ENCODE results near the gene PCDH9. TPM values are rescaled to one million over a fixed set of nuclear protein-coding genes. Genes with fewer than 3 reads are reported as not detected.

The PCDH9 gene
- total and polyA plus RNA-seq, 2 of the 4 experiments (the other 2 are of a cell fraction) = 2.2 to 10.2 TPM

DNA sequence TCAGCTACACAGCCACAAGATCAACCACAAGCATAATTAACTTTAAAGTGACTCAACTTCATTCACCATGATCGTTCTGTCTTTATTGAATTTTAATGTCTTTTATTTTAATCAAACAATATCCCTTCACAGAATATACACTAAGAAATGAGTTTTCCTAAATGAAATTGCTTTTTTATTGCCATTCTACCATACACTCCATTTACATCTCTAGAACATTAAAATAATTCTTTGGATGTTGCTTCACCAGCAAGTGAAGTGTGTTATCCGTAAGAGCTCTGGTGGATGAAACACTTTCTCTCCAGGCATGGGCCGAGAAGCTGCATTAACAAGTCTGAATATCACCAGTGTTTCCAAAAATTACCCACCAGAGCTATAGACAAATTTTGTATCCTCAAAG lies 789.2 kb downstream of the PCDH9 start:
- dilution Hi-C loops (cut with HindIII; ENCODE audit: low sequenced_read_pairs, unreplicated experiment) = no loop called here
- H4K91ac ChIP-seq (ENCODE audit: insufficient read depth, low read depth, low read length) = no peak overlapping the region
- no CpG with 5 or more reads among the region's 3 CpGs for WGBS, 2 experiments (ENCODE audit: extremely low coverage in 2 of 2, insufficient read length in 1 of 2)
- no peak overlapping the region for H2BK15ac ChIP-seq (ENCODE audit: low read depth, low read length)
- no peak overlapping the region for H3K4me2 ChIP-seq (ENCODE audit: low read depth, low read length)
- H3K18ac ChIP-seq (ENCODE audit: low read depth, low read length) = no peak overlapping the region
- in situ Hi-C loops (cut with MboI; ENCODE audit: low sequenced_read_pairs) = no loop called here
- no peaks in the 10 kb centered on the region for H3K4me1 ChIP-seq (ENCODE audit: control insufficient read depth, insufficient read depth, low read length)
- H3K79me1 ChIP-seq (ENCODE audit: low read depth in 1 of 2, low read length in 2 of 2) = no peaks in the 10 kb centered on the region
- no peaks in the 10 kb centered on the region for H4K20me1 ChIP-seq (ENCODE audit: insufficient read depth, low read length)
- no peak overlapping the region for H2AFZ ChIP-seq (replicated peaks; ENCODE audit: low read length, poor library complexity)
- H3K23ac ChIP-seq (ENCODE audit: low read depth, low read length) = no peak overlapping the region
- no peak overlapping the region for H3K4me3 ChIP-seq (ENCODE audit: insufficient read depth, low read depth, low read length)
- H3K56ac ChIP-seq (ENCODE audit: extremely low read depth, insufficient read depth, low read length) = no peak overlapping the region
- no peak overlapping the region for H3K4ac ChIP-seq (ENCODE audit: low read depth, low read length)
- BruUV-seq (replicated peaks) = no TSS peak
- intact Hi-C loops (cut with micrococcal nuclease) = no loop called here
- no peak overlapping the region for H3K27ac ChIP-seq (ENCODE audit: insufficient read depth, low read length)
- H3K9me3 ChIP-seq (ENCODE audit: control insufficient read depth, insufficient read depth, low read length) = no peaks in the 10 kb centered on the region
- H3K36me3 ChIP-seq (ENCODE audit: control insufficient read depth, insufficient read depth, low read length) = no peaks in the 10 kb centered on the region
- H2BK20ac ChIP-seq (ENCODE audit: low read depth, low read length) = no peak overlapping the region
- H3K9me1 ChIP-seq (ENCODE audit: insufficient read depth, low read length) = no peaks in the 10 kb centered on the region
- H3K14ac ChIP-seq (replicated peaks; ENCODE audit: low read depth, low read length) = no peak overlapping the region
- no peak overlapping the region for H2AK9ac ChIP-seq (replicated peaks; ENCODE audit: low read depth, low read length, poor library complexity)
- TF ChIP-seq RFX5 (IDR thresholded peaks at IDR 0.05; ENCODE audit: low read depth, low read length) = no peak
- TF ChIP-seq MAFK (IDR thresholded peaks at IDR 0.05; ENCODE audit: low read depth, low read length) = no peak
- TF ChIP-seq, protein P1, sequence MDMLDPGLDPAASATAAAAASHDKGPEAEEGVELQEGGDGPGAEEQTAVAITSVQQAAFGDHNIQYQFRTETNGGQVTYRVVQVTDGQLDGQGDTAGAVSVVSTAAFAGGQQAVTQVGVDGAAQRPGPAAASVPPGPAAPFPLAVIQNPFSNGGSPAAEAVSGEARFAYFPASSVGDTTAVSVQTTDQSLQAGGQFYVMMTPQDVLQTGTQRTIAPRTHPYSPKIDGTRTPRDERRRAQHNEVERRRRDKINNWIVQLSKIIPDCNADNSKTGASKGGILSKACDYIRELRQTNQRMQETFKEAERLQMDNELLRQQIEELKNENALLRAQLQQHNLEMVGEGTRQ (IDR thresholded peaks at IDR 0.05; ENCODE audit: low read depth, low read length) = no peak
- no peak for TF ChIP-seq RCOR1 (IDR thresholded peaks at IDR 0.05; ENCODE audit: insufficient replicate concordance, low read length)
- no peak for TF ChIP-seq MXI1 (IDR thresholded peaks at IDR 0.05; ENCODE audit: borderline replicate concordance, low read depth, low read length)
- TF ChIP-seq BHLHE40 (IDR thresholded peaks at IDR 0.05; ENCODE audit: low read depth, low read length) = no peak
- no peak for TF ChIP-seq CHD1 (IDR thresholded peaks at IDR 0.05; ENCODE audit: low read depth, low read length)
- TF ChIP-seq RAD21 (IDR thresholded peaks at IDR 0.05; ENCODE audit: low read length) = no peak
- TF ChIP-seq ELK1 (IDR thresholded peaks at IDR 0.05; ENCODE audit: borderline replicate concordance, low read depth, low read length) = no peak
- TF ChIP-seq POLR2A (IDR thresholded peaks at IDR 0.05; ENCODE audit: low read depth, low read length) = no peak
- no peak for TF ChIP-seq CEBPB (IDR thresholded peaks at IDR 0.05; ENCODE audit: low read depth, low read length)
- no peak for TF ChIP-seq MAZ (IDR thresholded peaks at IDR 0.05; ENCODE audit: borderline replicate concordance, low read depth, low read length)
- TF ChIP-seq NFE2L2 (IDR thresholded peaks at IDR 0.05; ENCODE audit: low read depth, low read length) = no peak
- TF ChIP-seq SMC3 (IDR thresholded peaks at IDR 0.05; ENCODE audit: low read depth, low read length) = no peak
- H4K8ac ChIP-seq (ENCODE audit: low read depth in 2 of 2, low read length in 2 of 2) = no peak overlapping the region
- ATAC-seq (ENCODE audit: low read depth) (no peak), DNase-seq (no peak)
- ChIA-PET CTCF (no interaction called here), POLR2A (ENCODE audit: unreplicated experiment) (no interaction called here)
- no peak overlapping the region for H4K5ac ChIP-seq (ENCODE audit: low read depth, low read length)
- H3K27me3 ChIP-seq (ENCODE audit: control insufficient read depth, insufficient read depth, low read length) = no peaks in the 10 kb centered on the region
- no peak overlapping the region for H3K9ac ChIP-seq (ENCODE audit: low read depth, low read length)
- H2AK5ac ChIP-seq (ENCODE audit: low read depth, low read length) = no peak overlapping the region
- H2BK5ac ChIP-seq (ENCODE audit: low read depth, low read length, poor library complexity, severe bottlenecking) = no peak overlapping the region
- H2BK120ac ChIP-seq (ENCODE audit: low read depth, low read length) = no peak overlapping the region

All from IMR-90 (cell line).